Memory B cell (primary cell): Measurements from ENCODE around the gene MAP2K7.
"Not testable (repeated sequence)": the region's sequence is repeated elsewhere in the genome, so short reads cannot be mapped to it uniquely, and the experiment has no call there.

Experiments
- ATAC-seq: fragments of 150-1000 bp; cut with Tn5 transposase; 2 replicates; pipeline ENCODE4 v1.10.0; 2021; ENCODE audit warnings: low read depth, mild to moderate bottlenecking, moderate library complexity
- DNase-seq, 2 donors: peaks; one replicate each; pipeline ENCODE4 v3.0.0; 2022; ENCODE audit warnings: low spot score in 2 of 2
- H3K27ac Mint-ChIP-seq: one replicate; pipeline ENCODE4 v1.8.0; 2022; ENCODE audit warnings: mild to moderate bottlenecking, moderate library complexity, mixed read lengths
- H3K27me3 Mint-ChIP-seq: one replicate; pipeline ENCODE4 v1.8.0; 2022; ENCODE audit warnings: mixed read lengths
- H3K36me3 Mint-ChIP-seq: one replicate; pipeline ENCODE4 v1.8.0; 2022; ENCODE audit warnings: mild to moderate bottlenecking, mixed read lengths
- H3K4me1 Mint-ChIP-seq: one replicate; pipeline ENCODE4 v1.8.0; 2022; ENCODE audit warnings: mixed read lengths
- H3K4me3 Mint-ChIP-seq: one replicate; pipeline ENCODE4 v1.8.0; 2022; ENCODE audit warnings: mild to moderate bottlenecking, moderate library complexity, mixed read lengths
- H3K9me3 Mint-ChIP-seq: one replicate; pipeline ENCODE4 v1.8.0; 2022; ENCODE audit warnings: mixed read lengths

The MAP2K7 gene

GRCh38 chr19:7887408-7888144, 16.1 kb upstream of the MAP2K7 start:
- peaks cover 11% of the 10 kb centered on the region for H3K27me3 Mint-ChIP-seq
- H3K4me1 Mint-ChIP-seq, result peaks cover 3% of the 10 kb centered on the region
- H3K27ac Mint-ChIP-seq, result no peak overlapping the region
- DNase-seq (no peak), ATAC-seq (no peak)
- peaks cover 2% of the 10 kb centered on the region for H3K36me3 Mint-ChIP-seq
- no peak overlapping the region for H3K4me3 Mint-ChIP-seq
- H3K9me3 Mint-ChIP-seq, result peaks cover 2% of the 10 kb centered on the region

GRCh38 chr19:7888145-7888825, 15.4 kb upstream of the MAP2K7 start, which contains the start of gene LRRC8E:
LRRC8E (plus strand) TSS chr19:7888510; CDS start chr19:7895604, 7,094 bp downstream.
- ATAC-seq (no peak), DNase-seq (no peak)
- peaks cover 2% of the 10 kb centered on the region for H3K9me3 Mint-ChIP-seq
- peaks cover 2% of the 10 kb centered on the region for H3K36me3 Mint-ChIP-seq
- no peak within 1 kb of the TSS for H3K4me3 Mint-ChIP-seq
- H3K4me1 Mint-ChIP-seq, result peaks cover 3% of the 10 kb centered on the region
- peaks cover 11% of the 10 kb centered on the region for H3K27me3 Mint-ChIP-seq
- H3K27ac Mint-ChIP-seq, result no peak within 1 kb of the TSS

DNA sequence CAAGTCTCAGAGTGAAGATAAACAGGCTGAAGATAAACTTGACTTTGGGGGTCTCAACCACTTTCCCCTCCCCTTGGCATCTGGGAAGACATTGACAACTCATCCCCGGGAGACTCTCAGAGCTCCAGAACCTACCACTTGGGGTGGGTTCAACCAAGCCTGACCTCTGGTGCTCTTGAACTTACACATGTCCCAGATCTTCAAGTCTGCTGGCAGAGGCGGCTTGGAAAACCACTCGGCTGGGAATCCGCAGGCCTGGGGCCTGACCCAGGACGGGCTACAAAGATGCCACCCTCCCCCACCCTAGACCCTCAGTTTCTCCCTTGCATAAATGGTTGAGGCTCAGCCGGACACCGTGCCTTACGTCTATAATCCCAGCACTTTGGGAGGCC, 14.9 kb upstream of the MAP2K7 start:
- peaks cover 11% of the 10 kb centered on the region for H3K27me3 Mint-ChIP-seq
- ATAC-seq, result no peak
- peaks cover 2% of the 10 kb centered on the region for H3K36me3 Mint-ChIP-seq
- peaks cover 3% of the 10 kb centered on the region for H3K4me1 Mint-ChIP-seq
- H3K4me3 Mint-ChIP-seq, result no peak overlapping the region
- H3K9me3 Mint-ChIP-seq, result peaks cover 2% of the 10 kb centered on the region
- DNase-seq, result no peak
- H3K27ac Mint-ChIP-seq, result no peak overlapping the region

DNA sequence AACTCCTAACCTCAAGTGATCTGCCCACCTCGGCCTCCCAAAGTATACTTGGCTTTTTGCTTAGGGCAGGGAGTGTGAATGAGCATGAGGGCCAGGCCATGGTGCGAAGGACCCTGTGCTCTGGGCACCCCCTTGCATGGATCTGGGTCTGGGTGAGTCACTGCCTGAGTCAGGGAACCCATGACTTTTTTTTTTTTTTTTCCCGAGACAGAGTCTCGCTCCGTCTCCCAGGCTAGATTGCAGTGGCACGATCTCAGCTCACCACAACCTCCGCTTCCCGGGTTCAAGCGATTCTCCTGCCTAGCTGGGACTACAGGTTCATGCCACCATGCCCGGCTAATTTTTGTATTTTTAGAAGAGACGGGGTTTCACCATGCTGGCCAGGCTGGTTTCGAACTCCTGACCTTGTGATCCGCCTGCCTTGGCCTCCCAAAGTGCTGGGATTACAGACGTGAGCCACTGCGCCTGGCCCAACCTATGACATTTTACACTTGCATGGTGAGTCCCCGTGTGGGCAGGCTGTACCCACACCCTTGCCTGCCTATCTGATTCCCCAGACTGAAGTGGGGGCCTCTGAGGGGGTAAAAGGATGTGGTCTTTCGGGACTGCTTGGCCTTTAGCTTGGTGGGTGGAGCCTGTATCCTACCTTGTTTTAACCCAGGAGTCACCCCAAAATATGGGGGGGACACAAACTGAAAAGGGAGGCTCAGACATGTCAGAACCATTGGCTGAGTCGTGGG, 10.1 kb upstream of the MAP2K7 start:
- DNase-seq, H3K36me3 Mint-ChIP-seq, H3K4me1 Mint-ChIP-seq, ATAC-seq, H3K9me3 Mint-ChIP-seq, H3K4me3 Mint-ChIP-seq, H3K27ac Mint-ChIP-seq: not testable (repeated sequence)
- H3K27me3 Mint-ChIP-seq, result peaks cover 22% of the 10 kb centered on the region

DNA sequence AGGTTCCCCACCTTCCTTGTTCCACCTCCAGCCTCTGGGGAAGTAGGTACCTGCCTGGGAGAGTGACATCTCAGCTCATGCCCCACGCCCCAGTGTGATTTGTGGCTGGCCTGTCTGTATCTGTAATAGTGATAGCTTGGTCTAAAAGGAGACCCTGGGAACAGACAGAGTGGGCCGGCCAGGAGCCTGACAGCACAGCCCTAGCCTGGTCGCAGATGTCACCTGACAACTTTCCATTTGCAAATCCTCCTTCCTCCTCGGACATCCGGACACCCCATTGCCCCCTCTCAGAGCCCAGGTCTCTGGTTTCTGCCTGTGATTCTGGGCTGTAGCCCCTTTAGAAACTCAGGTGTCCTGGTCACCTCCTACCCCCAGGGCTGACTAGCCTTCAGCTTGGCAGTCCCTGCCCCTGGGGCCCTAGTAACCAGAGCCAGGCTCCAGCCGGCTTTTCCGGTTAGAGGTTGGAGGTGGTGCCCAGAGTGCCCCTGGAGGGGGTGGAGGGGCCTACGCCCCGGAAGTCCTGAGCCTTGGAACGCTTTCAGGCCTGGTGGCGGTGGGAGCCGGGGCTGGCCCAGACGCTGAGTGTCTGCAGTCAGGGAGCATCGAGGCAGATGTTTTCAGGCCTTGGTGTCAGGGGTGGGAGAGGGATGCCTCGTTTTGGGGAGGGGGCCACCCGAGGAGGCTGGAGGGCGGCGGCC, 8.9 kb upstream of the MAP2K7 start:
- Mint-ChIP-seq H3K36me3 (peaks cover 1% of the 10 kb centered on the region), H3K4me1 (no peaks in the 10 kb centered on the region), H3K4me3 (no peak overlapping the region), H3K27me3 (peaks cover 17% of the 10 kb centered on the region), H3K9me3 (no peaks in the 10 kb centered on the region), H3K27ac (no peak overlapping the region)
- DNase-seq (no peak), ATAC-seq (no peak)

- H3K27ac Mint-ChIP-seq, result no peak overlapping the region
- peaks cover 1% of the 10 kb centered on the region for H3K36me3 Mint-ChIP-seq
- DNase-seq, result no peak
- ATAC-seq, result no peak
- no peak overlapping the region for H3K4me3 Mint-ChIP-seq
- H3K27me3 Mint-ChIP-seq, result peaks cover 17% of the 10 kb centered on the region
- H3K4me1 Mint-ChIP-seq, result no peaks in the 10 kb centered on the region
- no peaks in the 10 kb centered on the region for H3K9me3 Mint-ChIP-seq
Measured at GRCh38 chr19:7895565-7895964, 8.1 kb upstream of the MAP2K7 start.

- Mint-ChIP-seq H3K27me3 (peaks cover 16% of the 10 kb centered on the region), H3K36me3 (peaks cover 1% of the 10 kb centered on the region), H3K9me3 (no peaks in the 10 kb centered on the region), H3K4me1 (no peaks in the 10 kb centered on the region), H3K4me3 (no peak overlapping the region), H3K27ac (no peak overlapping the region)
- ATAC-seq (no peak), DNase-seq (no peak)
Measured at GRCh38 chr19:7897292-7897691, 6.4 kb upstream of the MAP2K7 start.

DNA sequence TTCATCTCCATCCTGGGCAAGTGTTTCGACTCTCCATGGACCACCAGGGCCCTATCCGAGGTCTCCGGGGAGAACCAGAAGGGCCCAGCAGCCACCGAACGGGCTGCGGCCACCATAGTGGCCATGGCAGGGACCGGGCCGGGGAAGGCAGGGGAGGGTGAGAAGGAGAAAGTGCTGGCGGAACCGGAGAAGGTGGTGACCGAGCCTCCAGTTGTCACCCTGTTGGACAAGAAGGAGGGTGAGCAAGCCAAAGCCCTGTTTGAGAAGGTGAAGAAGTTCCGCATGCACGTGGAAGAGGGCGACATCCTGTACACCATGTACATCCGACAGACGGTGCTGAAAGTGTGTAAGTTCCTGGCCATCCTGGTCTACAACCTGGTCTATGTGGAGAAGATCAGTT, 4.7 kb upstream of the MAP2K7 start:
- DNase-seq (no peak), ATAC-seq (no peak)
- Mint-ChIP-seq H3K36me3 (peaks cover 1% of the 10 kb centered on the region), H3K4me1 (peaks cover 9% of the 10 kb centered on the region), H3K27me3 (peaks cover 16% of the 10 kb centered on the region), H3K4me3 (no peak overlapping the region), H3K9me3 (no peaks in the 10 kb centered on the region), H3K27ac (no peak overlapping the region)

GRCh38 chr19:7899751-7900378, 3.8 kb upstream of the MAP2K7 start:
- no peak for ATAC-seq
- no peak overlapping the region for H3K4me3 Mint-ChIP-seq

GRCh38 chr19:7900401-7900870, 3.2 kb upstream of the MAP2K7 start:
- Mint-ChIP-seq H3K4me3 (no peak overlapping the region), H3K27me3 (peaks cover 8% of the 10 kb centered on the region)
- DNase-seq, result no peak

More at GRCh38 chr19:7899751-7900378, 3.8 kb upstream of the MAP2K7 start:
- Mint-ChIP-seq H3K4me1 (peaks cover 14% of the 10 kb centered on the region), H3K9me3 (no peaks in the 10 kb centered on the region), H3K36me3 (peaks cover 1% of the 10 kb centered on the region), H3K27ac (no peak overlapping the region), H3K27me3 (peaks cover 11% of the 10 kb centered on the region)
- DNase-seq, result no peak

GRCh38 chr19:7900931-7901330, 2.7 kb upstream of the MAP2K7 start:
- Mint-ChIP-seq H3K27me3 (peaks cover 6% of the 10 kb centered on the region), H3K9me3 (no peaks in the 10 kb centered on the region), H3K36me3 (peaks cover 5% of the 10 kb centered on the region), H3K4me1 (peaks cover 22% of the 10 kb centered on the region), H3K27ac (no peak overlapping the region), H3K4me3 (no peak overlapping the region)
- DNase-seq (no peak), ATAC-seq (no peak)

More at GRCh38 chr19:7900401-7900870, 3.2 kb upstream of the MAP2K7 start:
- no peak for ATAC-seq
- Mint-ChIP-seq H3K9me3 (no peaks in the 10 kb centered on the region), H3K4me1 (peaks cover 17% of the 10 kb centered on the region), H3K36me3 (peaks cover 1% of the 10 kb centered on the region), H3K27ac (no peak overlapping the region)

- Mint-ChIP-seq H3K9me3 (no peaks in the 10 kb centered on the region), H3K4me1 (peaks cover 24% of the 10 kb centered on the region), H3K27ac (no peak overlapping the region), H3K27me3 (peaks cover 6% of the 10 kb centered on the region), H3K4me3 (no peak overlapping the region), H3K36me3 (peaks cover 7% of the 10 kb centered on the region)
- no peak for ATAC-seq
- no peak for DNase-seq
Measured at GRCh38 chr19:7901337-7901736, 2.3 kb upstream of the MAP2K7 start.

DNA sequence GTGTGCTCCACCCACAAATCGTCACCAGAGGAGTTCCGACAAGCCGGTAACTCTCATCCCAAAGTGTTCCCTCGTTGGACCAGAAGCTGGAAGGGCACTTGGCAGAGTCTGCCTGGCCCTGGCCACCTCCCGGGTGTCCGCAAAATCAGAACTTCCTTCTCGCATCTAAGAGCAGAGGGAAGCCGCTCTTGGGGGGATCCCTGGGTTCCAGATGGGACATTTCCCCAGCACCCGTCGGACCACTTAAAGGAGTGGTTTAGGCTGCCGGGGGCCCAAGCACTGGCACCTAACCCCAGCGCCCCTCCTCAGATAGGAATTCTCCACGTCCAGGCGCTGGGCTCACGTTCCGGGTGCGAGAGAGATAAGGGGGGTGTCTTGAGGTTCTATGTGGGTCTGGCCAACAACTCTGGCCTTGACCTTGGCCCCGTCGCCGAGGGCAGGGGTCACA, 857 bp upstream of the MAP2K7 start:
- Mint-ChIP-seq H3K27ac (peak overlapping the region; percentile 94), H3K4me1 (peaks cover 29% of the 10 kb centered on the region), H3K4me3 (peak overlapping the region; percentile 85), H3K36me3 (peaks cover 7% of the 10 kb centered on the region), H3K9me3 (no peaks in the 10 kb centered on the region), H3K27me3 (peaks cover 3% of the 10 kb centered on the region)
- no peak for ATAC-seq
- no peak for DNase-seq
